Measurements from ENCODE around the gene SEPHS2. TPM values are rescaled to one million over a fixed set of nuclear protein-coding genes. Genes with fewer than 3 reads are reported as not detected.
"Not testable (repeated sequence)": the region's sequence is repeated elsewhere in the genome, so short reads cannot be mapped to it uniquely, and the experiment has no call there.

The SEPHS2 gene
- total RNA-seq, 1 donor = 11.4 TPM

DNA sequence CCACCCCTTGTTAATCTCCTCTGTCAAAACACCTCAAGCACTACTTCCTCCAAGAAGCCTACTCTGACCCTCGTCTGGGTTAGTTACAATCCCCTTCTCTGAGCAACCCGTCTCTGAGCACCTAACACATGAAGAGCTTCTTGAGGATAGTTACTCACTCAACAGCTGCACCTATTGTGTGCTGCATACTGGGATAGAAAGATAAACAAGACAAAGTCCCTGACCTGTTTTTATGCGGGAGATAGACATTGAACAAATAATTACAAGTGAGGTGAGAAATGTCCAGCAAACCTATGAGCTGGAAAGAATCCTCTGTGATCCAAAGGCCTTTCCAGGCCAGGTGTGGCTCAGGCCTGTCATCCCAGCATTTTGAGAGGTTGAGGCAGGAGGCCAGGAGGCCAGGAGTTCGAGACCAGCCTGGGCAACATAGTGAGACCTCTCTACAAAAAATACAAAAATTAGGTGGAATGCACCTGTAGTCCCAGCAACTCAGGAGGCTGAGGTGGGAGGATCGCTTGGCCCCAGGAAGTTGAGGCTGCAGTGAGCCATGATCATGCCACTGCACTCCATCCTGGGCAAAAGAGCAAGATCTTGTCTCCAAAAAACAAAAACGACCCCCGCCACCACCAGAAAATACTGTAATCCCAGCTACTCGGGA, 43.8 kb downstream of the SEPHS2 start:
- Histone ChIP-seq H3K27me3 (ENCODE audit: insufficient read depth, low read length) (no peaks in the 10 kb centered on the region), H3K4me1 (ENCODE audit: insufficient read depth, low read length) (peaks cover 42% of the 10 kb centered on the region), H3K9me3 (ENCODE audit: low read depth, low read length) (no peaks in the 10 kb centered on the region), H3K4me3 (ENCODE audit: low read length) (no peak overlapping the region)

DNA sequence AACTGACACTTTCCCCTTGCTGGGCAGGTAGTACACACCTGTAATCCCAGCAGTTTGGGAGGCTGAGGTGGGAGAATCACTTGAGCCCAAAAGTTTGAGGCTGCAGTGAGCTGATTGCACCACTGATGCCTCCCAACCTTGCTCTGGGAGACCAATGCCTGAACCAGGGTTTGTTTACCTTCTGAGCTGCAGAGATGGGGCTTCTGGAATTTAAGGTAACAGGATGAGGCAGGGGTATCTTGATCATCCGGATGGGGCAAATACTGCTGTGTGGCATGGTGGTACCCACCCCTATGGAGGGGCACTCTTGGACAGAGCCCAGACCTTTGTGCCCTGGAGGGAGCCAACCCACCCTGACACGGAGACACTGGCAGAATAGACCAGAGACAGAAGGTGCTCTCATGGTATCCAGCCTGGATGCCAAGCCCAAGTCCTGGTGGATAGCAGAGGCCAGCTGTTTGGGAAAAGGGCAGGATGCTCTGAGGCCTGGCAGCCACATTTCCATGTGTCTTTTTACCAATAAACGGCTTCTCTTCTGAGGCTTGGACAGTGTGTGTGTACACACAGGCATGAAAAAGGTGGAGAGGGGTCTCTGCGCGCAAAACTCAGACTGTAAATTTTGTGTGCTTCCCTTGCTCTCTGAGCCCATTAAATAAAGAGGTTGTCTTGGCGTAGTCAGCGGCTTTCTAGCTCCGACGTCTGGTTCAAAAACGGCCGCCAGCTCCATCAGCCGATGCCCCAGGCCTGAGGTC, 46.1 kb downstream of the SEPHS2 start:
- Histone ChIP-seq H3K4me3 (ENCODE audit: low read length) (peak overlapping the region; percentile 62), H3K27me3 (ENCODE audit: insufficient read depth, low read length) (no peaks in the 10 kb centered on the region), H3K4me1 (ENCODE audit: insufficient read depth, low read length) (peaks cover 52% of the 10 kb centered on the region), H3K9me3 (ENCODE audit: low read depth, low read length) (no peaks in the 10 kb centered on the region)

DNA sequence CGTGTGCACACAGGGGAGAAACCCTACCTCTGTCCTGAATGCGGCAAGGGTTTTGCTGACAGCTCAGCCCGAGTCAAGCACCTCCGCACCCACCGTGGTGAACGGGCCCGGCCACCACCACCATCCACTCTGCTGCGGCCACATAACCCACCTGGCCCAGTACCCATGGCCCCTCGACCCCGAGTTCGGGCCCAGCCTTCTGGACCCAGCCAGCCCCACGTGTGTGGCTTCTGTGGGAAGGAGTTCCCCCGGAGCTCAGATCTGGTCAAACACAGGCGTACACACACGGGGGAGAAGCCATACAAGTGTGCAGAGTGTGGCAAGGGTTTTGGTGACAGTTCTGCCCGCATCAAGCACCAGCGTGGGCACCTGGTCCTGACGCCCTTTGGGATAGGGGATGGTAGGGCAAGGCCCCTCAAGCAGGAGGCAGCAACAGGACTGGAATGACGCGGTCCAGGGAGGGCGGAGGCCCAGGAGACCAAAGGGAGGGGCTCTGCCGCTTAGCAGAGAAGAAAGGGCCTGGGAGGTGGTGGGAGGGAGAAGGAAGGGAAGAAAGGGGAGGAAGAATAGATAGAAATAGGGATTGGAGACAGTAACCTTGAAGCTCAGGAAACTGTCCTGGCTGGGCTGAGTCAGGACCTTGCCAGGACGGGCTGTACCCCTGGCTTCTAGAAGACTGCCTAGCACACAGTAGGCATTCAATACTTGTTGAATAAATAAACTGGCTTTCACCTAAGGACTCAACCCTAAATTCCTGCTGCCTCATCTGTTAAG, 46.8 kb downstream of the SEPHS2 start:
- H3K4me3 ChIP-seq (ENCODE audit: low read length) = no peak overlapping the region
- no peaks in the 10 kb centered on the region for H3K27me3 ChIP-seq (ENCODE audit: insufficient read depth, low read length)
- no peaks in the 10 kb centered on the region for H3K9me3 ChIP-seq (ENCODE audit: low read depth, low read length)
- H3K4me1 ChIP-seq (ENCODE audit: insufficient read depth, low read length) = peaks cover 52% of the 10 kb centered on the region

GRCh38 chr16:30397776-30398660, 47.7 kb downstream of the SEPHS2 start:
- no peak overlapping the region for H3K4me3 ChIP-seq (ENCODE audit: low read length)
- H3K4me1 ChIP-seq (ENCODE audit: insufficient read depth, low read length) = peaks cover 48% of the 10 kb centered on the region
- H3K27me3 ChIP-seq (ENCODE audit: insufficient read depth, low read length) = no peaks in the 10 kb centered on the region
- no peaks in the 10 kb centered on the region for H3K9me3 ChIP-seq (ENCODE audit: low read depth, low read length)

- Histone ChIP-seq H3K27me3 (ENCODE audit: insufficient read depth, low read length) (no peaks in the 10 kb centered on the region), H3K4me3 (ENCODE audit: low read length) (no peak overlapping the region), H3K4me1 (ENCODE audit: insufficient read depth, low read length) (peaks cover 45% of the 10 kb centered on the region), H3K9me3 (ENCODE audit: low read depth, low read length) (no peaks in the 10 kb centered on the region)
Measured at GRCh38 chr16:30397056-30397455, 48.6 kb downstream of the SEPHS2 start.

GRCh38 chr16:30396627-30397026, 49.0 kb downstream of the SEPHS2 start:
- H3K9me3 ChIP-seq (ENCODE audit: low read depth, low read length); H3K27me3 ChIP-seq (ENCODE audit: insufficient read depth, low read length); H3K4me3 ChIP-seq (ENCODE audit: low read length): not testable (repeated sequence)
- H3K4me1 ChIP-seq (ENCODE audit: insufficient read depth, low read length) = peaks cover 45% of the 10 kb centered on the region

DNA sequence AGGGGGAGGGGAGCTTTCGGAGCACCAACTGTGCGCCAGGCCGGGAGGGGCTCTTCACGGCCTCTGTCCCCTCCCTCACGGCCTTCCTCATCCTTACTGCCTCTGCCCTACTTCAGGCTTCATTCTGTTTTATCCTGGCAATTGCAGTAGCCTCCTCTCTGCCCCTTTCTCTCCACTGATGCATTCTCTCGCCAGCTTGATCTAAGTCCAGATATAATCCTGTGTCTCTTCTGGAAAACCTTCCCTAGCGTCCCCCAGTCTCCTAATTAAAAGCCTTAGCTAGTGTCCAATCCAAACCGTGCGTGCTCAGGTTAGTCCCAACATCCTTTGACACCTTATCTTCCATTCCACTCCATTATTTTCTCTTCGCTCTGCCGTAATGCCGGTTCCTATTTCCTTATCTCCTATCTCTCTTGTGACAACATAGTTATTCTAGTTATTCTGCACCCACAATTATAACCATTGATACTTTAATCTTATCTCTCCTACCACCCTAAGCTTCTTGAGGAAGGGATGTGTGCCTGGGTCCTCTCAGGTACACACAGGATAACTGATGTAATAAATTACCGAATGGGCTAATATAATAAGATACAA, 49.6 kb downstream of the SEPHS2 start:
- Histone ChIP-seq H3K4me3 (ENCODE audit: low read length) (peak overlapping the region; percentile 58), H3K4me1 (ENCODE audit: insufficient read depth, low read length) (peaks cover 43% of the 10 kb centered on the region), H3K27me3 (ENCODE audit: insufficient read depth, low read length) (no peaks in the 10 kb centered on the region), H3K9me3 (ENCODE audit: low read depth, low read length) (no peaks in the 10 kb centered on the region)

GRCh38 chr16:30395155-30395991, 50.3 kb downstream of the SEPHS2 start, which contains the start of gene ZNF48:
Gene ZNF48 (plus strand): TSS chr16:30395420. CDS start chr16:30395795, 375 bp downstream.
- Histone ChIP-seq H3K4me3 (ENCODE audit: low read length) (peak within 1 kb of the TSS; percentile 58), H3K4me1 (ENCODE audit: insufficient read depth, low read length) (peaks cover 36% of the 10 kb centered on the region), H3K9me3 (ENCODE audit: low read depth, low read length) (no peaks in the 10 kb centered on the region), H3K27me3 (ENCODE audit: insufficient read depth, low read length) (no peaks in the 10 kb centered on the region)

GRCh38 chr16:30394592-30395154, 51.0 kb downstream of the SEPHS2 start:
- no peaks in the 10 kb centered on the region for H3K27me3 ChIP-seq (ENCODE audit: insufficient read depth, low read length)
- H3K4me3 ChIP-seq (ENCODE audit: low read length) = peak overlapping the region; percentile 58
- no peaks in the 10 kb centered on the region for H3K9me3 ChIP-seq (ENCODE audit: low read depth, low read length)
- H3K4me1 ChIP-seq (ENCODE audit: insufficient read depth, low read length) = peaks cover 29% of the 10 kb centered on the region

Other genes starting within 250 kb of the SEPHS2 start
- 3.8 TPM for gene SULT1A3, start 246.6 kb downstream of the SEPHS2 start, total RNA-seq
- gene NPIPB13, start 197.4 kb downstream of the SEPHS2 start, total RNA-seq = 12.1 TPM
- 21.5 TPM for gene CD2BP2, start 90.6 kb downstream of the SEPHS2 start, total RNA-seq
- gene TBC1D10B, start 75.4 kb downstream of the SEPHS2 start, total RNA-seq = 12.0 TPM
- gene MYL11, start 71.1 kb downstream of the SEPHS2 start, total RNA-seq = 2.1 TPM
- gene SEPTIN1, start 63.3 kb downstream of the SEPHS2 start, total RNA-seq = 38.7 TPM
- 3.8 TPM for gene ZNF48, start 50.5 kb downstream of the SEPHS2 start, total RNA-seq
- gene ZNF771, start 38.3 kb downstream of the SEPHS2 start, total RNA-seq = 1.0 TPM
- gene DCTPP1, start 15.8 kb downstream of the SEPHS2 start, total RNA-seq = 4.1 TPM
- 150 TPM for gene ITGAL, start 26.9 kb upstream of the SEPHS2 start, total RNA-seq
- 5.7 TPM for gene ZNF768, start 80.7 kb upstream of the SEPHS2 start, total RNA-seq
- gene ZNF747, start 89.0 kb upstream of the SEPHS2 start, total RNA-seq = 6.0 TPM
- gene ZNF764, start 112.5 kb upstream of the SEPHS2 start, total RNA-seq = 10.5 TPM
- gene ZNF688, start 125.8 kb upstream of the SEPHS2 start, total RNA-seq = 9.4 TPM
- gene ZNF785, start 139.8 kb upstream of the SEPHS2 start, total RNA-seq = 2.6 TPM
- gene ZNF689, start 164.5 kb upstream of the SEPHS2 start, total RNA-seq = 14.9 TPM
- gene PRR14, start 205.1 kb upstream of the SEPHS2 start, total RNA-seq = 20.8 TPM
- gene FBRS, start 212.6 kb upstream of the SEPHS2 start, total RNA-seq = 100 TPM